Bronchial epithelial cell (primary cell): ENCODE results near the gene CYP27C1. TPM values are rescaled to one million over a fixed set of nuclear protein-coding genes. Genes with fewer than 3 reads are reported as not detected.
"Not testable (repeated sequence)": the region's sequence is repeated elsewhere in the genome, so short reads cannot be mapped to it uniquely, and the experiment has no call there.

ENCODE experiments used
- DNase-seq: peaks from one replicate; pipeline ENCODE4 v3.0.0-alpha.2; 2010; ENCODE audit warnings: low read depth
- FAIRE-seq: peaks from 2 replicates; lab custom pipeline; 2011; peaks lifted over from hg19 to GRCh38; lab: Jason Lieb, UNC
- H3K27me3 ChIP-seq: 2 replicates; pipeline ENCODE4 v1.5.1; 2011; ENCODE audit warnings: low read length; ENCODE audit not compliant: control insufficient read depth, insufficient read depth
- H3K36me3 ChIP-seq: 2 replicates; pipeline ENCODE4 v1.5.1; 2011; ENCODE audit warnings: low read length; ENCODE audit not compliant: control insufficient read depth, insufficient read depth
- H3K4me3 ChIP-seq: 2 replicates; pipeline ENCODE4 v1.5.1; 2011; ENCODE audit warnings: mild to moderate bottlenecking, low read depth, low read length, control low read depth
- total RNA-seq: library from RNA; depleted of rRNA; stranded (reverse); fragments of >200 nt; gene quantifications from 2 replicates; pipeline ENCODE4 v1.2.1, GENCODE V29; 2014
- TF ChIP-seq, protein P1 (sequence below): IDR thresholded peaks from 2 replicates; pipeline ENCODE4 v1.5.1; 2011; ENCODE audit warnings: mild to moderate bottlenecking, moderate library complexity, low read length, control low read depth, inconsistent platforms; ENCODE audit not compliant: insufficient read depth, severe bottlenecking

The CYP27C1 gene
- total RNA-seq, 1 donor from 2014 or later: 0.26 TPM

DNA sequence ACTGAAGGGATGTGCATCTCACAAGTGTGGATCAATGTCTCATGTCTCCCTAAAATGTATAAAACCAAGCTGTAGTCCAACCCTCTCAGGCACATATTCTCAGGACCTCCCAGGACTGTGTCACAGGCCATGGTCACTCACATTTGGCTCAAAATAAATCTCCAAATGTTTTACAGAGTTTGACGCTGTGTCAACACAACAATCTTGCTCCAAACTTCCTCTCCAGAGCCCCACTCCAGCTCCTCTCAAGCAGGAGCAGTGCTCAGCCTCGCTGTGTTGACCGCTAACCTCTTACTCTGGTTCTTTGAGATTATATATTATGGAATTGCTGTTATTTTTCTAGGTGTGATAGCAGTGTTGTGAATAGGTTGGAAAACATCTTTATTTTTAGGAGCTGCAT is 56.2 kb downstream of the CYP27C1 start:
- H3K27me3 ChIP-seq: no peaks in the 10 kb centered on the region
- no peaks in the 10 kb centered on the region for H3K36me3 ChIP-seq
- FAIRE-seq (no peak), DNase-seq (no peak)
- no peak overlapping the region for H3K4me3 ChIP-seq
- TF ChIP-seq, protein P1, sequence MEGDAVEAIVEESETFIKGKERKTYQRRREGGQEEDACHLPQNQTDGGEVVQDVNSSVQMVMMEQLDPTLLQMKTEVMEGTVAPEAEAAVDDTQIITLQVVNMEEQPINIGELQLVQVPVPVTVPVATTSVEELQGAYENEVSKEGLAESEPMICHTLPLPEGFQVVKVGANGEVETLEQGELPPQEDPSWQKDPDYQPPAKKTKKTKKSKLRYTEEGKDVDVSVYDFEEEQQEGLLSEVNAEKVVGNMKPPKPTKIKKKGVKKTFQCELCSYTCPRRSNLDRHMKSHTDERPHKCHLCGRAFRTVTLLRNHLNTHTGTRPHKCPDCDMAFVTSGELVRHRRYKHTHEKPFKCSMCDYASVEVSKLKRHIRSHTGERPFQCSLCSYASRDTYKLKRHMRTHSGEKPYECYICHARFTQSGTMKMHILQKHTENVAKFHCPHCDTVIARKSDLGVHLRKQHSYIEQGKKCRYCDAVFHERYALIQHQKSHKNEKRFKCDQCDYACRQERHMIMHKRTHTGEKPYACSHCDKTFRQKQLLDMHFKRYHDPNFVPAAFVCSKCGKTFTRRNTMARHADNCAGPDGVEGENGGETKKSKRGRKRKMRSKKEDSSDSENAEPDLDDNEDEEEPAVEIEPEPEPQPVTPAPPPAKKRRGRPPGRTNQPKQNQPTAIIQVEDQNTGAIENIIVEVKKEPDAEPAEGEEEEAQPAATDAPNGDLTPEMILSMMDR: no peak

DNA sequence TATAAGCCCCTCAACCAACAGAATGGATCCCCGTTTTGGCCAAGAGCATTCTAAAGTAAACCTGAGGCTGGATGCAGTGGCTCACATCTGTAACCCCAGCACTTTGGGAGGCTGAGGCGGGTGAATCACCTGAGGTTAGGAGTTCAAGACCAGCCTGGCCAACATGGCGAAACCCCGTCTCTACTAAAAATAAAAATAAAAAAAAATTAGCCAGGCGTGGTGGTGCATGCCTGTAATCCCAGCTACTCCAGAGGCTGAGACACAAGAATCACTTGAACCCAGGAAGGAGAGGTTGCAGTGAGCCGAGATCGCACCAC is 57.1 kb downstream of the CYP27C1 start:
- not testable (repeated sequence) for H3K36me3 ChIP-seq, H3K27me3 ChIP-seq, H3K4me3 ChIP-seq, DNase-seq, FAIRE-seq

DNA sequence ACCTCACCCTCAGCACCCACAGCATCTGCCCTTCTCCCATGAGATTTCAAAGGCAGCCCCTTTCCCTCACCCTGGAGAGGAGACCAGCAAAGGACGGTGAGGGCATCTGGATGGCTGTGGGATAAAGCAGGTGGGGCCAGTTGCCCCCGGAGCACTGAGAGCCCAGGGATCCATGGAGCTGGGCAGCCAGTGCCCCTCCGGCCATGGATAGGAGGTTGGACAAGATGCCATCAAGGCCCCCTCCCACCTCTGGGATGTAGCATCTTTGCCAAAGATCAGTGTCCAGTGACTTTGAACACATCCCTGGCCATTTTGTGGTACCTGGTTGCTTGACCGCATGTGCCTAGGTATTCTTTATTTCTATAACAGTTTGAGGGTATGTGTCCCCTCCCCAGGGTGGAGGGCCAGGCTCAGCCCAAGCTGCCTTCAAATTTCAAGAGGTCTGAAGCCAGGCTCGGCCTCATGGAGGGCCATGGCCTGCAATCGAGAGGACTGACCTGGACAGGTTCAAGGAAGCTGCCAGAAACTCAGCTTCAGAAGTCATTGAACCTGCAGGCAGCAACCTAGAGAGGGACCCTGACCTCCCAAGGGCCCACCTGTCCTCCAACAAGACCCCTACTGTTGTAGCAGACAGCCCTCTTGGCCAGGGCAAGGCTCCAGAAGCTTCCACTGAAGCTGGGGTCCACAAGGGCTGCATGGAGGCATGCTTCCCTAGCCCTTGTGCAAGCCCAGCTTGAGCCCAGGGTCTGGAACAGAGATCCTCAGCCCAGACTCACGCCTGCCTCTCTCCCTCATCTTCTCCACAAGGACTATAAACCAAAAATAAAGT is 57.6 kb downstream of the CYP27C1 start:
- H3K36me3 ChIP-seq: no peaks in the 10 kb centered on the region
- H3K4me3 ChIP-seq: no peak overlapping the region
- DNase-seq (no peak), FAIRE-seq (no peak)
- TF ChIP-seq, protein P1: no peak
- no peaks in the 10 kb centered on the region for H3K27me3 ChIP-seq

DNA sequence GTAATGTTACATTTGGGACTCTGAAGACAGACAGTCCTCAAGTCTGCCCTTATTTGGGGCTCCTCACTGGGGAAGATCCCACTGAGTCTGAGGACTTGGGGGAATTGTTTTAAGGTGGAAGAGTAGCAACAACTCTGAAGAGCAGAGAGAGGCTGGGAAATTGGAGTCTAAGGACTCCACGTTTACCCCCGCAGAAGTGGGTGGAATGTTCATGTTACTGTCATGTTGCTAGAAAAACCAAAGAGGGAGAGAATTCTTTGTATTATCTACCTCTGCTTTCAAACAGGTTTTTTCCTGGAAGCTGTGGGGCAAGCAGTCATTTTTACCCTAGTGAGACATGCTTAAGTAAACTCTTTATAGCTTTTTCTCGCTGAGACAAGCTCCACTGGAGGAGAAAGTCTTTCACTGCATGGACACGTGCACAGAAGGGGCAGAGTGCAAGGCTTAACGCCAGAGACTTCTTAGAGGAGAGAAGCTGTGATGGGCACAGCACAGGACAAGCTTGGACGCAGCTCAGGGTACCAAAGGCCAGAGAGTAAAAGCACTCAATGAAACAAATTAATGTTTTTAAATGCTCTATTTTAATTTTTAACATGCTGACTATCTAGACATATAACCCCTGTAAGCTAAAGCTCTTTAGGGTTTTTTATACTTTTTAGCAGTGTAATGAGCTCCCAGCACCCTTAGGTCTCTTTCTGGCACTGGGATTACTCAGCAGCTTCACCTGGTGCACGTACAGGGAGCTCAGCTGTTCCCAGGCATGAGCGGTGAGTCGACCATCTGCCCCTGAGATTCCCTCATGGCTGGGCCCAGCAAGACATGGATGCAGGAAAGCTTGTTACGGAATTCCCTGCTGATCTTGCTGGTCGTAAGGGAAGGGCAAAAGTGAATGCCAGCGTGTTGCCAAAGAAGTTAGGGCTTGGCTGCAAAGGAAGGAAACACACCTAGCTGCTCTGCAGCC is 58.6 kb downstream of the CYP27C1 start:
- TF ChIP-seq, protein P1: no peak
- DNase-seq (peak; percentile 30), FAIRE-seq (no peak)
- no peaks in the 10 kb centered on the region for H3K27me3 ChIP-seq
- no peaks in the 10 kb centered on the region for H3K36me3 ChIP-seq
- H3K4me3 ChIP-seq: no peak overlapping the region

DNA sequence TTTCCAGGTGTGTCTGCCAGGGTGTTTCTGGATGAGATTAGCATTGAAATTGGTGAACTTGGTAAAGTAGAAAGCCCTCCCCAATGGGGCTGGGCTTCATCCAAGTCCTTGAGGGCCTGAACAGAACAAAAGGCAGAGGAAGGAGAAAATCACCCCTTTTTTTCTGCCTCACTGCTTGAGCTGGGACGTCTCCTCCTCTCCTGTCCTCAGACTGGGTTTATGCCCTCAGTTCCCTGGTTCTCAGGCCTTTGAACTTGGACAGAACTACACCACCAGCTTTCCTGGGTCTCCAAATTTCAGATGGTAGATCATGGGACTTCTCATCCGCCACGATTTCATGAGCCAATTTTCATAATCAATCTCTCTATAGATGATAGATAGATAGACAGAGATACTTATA is 59.4 kb downstream of the CYP27C1 start:
- TF ChIP-seq, protein P1: no peak
- no peak overlapping the region for H3K4me3 ChIP-seq
- no peak for DNase-seq
- no peaks in the 10 kb centered on the region for H3K27me3 ChIP-seq
- H3K36me3 ChIP-seq: no peaks in the 10 kb centered on the region
- FAIRE-seq: no peak

DNA sequence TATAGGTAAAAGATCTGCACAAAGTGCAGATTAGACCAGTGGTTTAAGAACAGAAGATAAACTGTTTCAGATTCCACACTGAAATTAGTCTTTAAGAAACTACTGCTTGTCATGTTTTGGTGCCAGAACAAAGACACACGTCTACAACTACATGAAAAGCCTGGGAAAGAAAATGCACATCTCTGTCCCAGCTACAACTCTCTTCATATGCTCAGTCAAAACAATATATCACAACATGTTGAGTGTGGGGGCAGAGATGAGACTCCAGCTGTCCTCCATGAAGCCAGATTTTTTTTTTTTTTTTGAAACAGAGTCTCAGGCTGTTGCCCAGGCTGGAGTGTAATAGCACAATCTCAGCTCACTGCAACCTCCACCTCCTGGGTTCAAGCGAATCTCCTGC is 60.6 kb downstream of the CYP27C1 start:
- no peaks in the 10 kb centered on the region for H3K36me3 ChIP-seq
- DNase-seq (no peak), FAIRE-seq (no peak)
- TF ChIP-seq, protein P1: no peak
- no peak overlapping the region for H3K4me3 ChIP-seq
- H3K27me3 ChIP-seq: no peaks in the 10 kb centered on the region
